NCI-H82 (cell line): ENCODE data around the gene NBAS.
"Not testable (repeated sequence)": the region's sequence is repeated elsewhere in the genome, so short reads cannot be mapped to it uniquely, and the experiment has no call there.

Source experiments
- DNase-seq: peaks from one replicate; lab custom pipeline; 2025; lab: John Stamatoyannopoulos, UW

Gene NBAS

GRCh38 chr2:15460112-15460620 is 101.0 kb downstream of the NBAS start:
- no peak for DNase-seq

GRCh38 chr2:15458277-15458676 is 102.9 kb downstream of the NBAS start:
- no peak for DNase-seq

- no peak for DNase-seq
These were observed 103.3 kb downstream of the NBAS start for GRCh38 chr2:15457868-15458267.

- no peak for DNase-seq
These were observed 104.8 kb downstream of the NBAS start for GRCh38 chr2:15456352-15456751.

- no peak for DNase-seq
These were observed 110.3 kb downstream of the NBAS start for GRCh38 chr2:15450808-15451207.

GRCh38 chr2:15449556-15450236 is 111.4 kb downstream of the NBAS start:
- DNase-seq, result no peak

GRCh38 chr2:15448250-15448839 is 112.8 kb downstream of the NBAS start:
- DNase-seq, result no peak

- no peak for DNase-seq
These were observed 113.8 kb downstream of the NBAS start for GRCh38 chr2:15447381-15447780.

- DNase-seq, result no peak
These were observed 114.2 kb downstream of the NBAS start for GRCh38 chr2:15446961-15447360.

GRCh38 chr2:15445891-15446562 is 115.1 kb downstream of the NBAS start:
- DNase-seq, result no peak

- DNase-seq, result not testable (repeated sequence)
These were observed 121.2 kb downstream of the NBAS start for GRCh38 chr2:15439768-15440524.

- not testable (repeated sequence) for DNase-seq
These were observed 121.8 kb downstream of the NBAS start for GRCh38 chr2:15439366-15439765.

GRCh38 chr2:15436195-15436594 is 124.9 kb downstream of the NBAS start:
- no peak for DNase-seq

GRCh38 chr2:15435474-15435873 is 125.7 kb downstream of the NBAS start:
- peak; percentile 9 for DNase-seq

GRCh38 chr2:15432642-15433256 is 128.4 kb downstream of the NBAS start:
- DNase-seq, result peak; percentile 91

GRCh38 chr2:15429032-15429431 is 132.1 kb downstream of the NBAS start:
- no peak for DNase-seq

- no peak for DNase-seq
These were observed 133.1 kb downstream of the NBAS start for GRCh38 chr2:15427987-15428386.

- no peak for DNase-seq
These were observed 134.5 kb downstream of the NBAS start for GRCh38 chr2:15426606-15427005.

GRCh38 chr2:15425712-15426111 is 135.4 kb downstream of the NBAS start:
- no peak for DNase-seq

- no peak for DNase-seq
These were observed 139.4 kb downstream of the NBAS start for GRCh38 chr2:15421753-15422152.

- DNase-seq, result no peak
These were observed 145.4 kb downstream of the NBAS start for GRCh38 chr2:15415748-15416147.

GRCh38 chr2:15412779-15413178 is 148.4 kb downstream of the NBAS start:
- no peak for DNase-seq
